B cell (primary cell): ENCODE data around the gene C1orf116. TPM values are rescaled to one million over a fixed set of nuclear protein-coding genes. Genes with fewer than 3 reads are reported as not detected.

Experiments
- ATAC-seq: fragments of 200-7000 bp; cut with Tn5 transposase; one replicate; pipeline ENCODE4 v1.10.0; 2021; ENCODE audit warnings: low read depth, mild to moderate bottlenecking, moderate number of reproducible peaks, moderate library complexity
- CTCF ChIA-PET: fragments of 350-600 bp; sonication (Branson Sonifier 250); formaldehyde crosslinking; loops from one replicate; lab custom pipeline; 2021; ENCODE audit warnings: antibody characterized with exemption, inconsistent platforms; lab: Charles Lee
- POLR2A ChIA-PET: fragments of 350-600 bp; sonication (Branson Sonifier 250); formaldehyde crosslinking; loops from one replicate; lab custom pipeline; 2021; ENCODE audit warnings: antibody characterized with exemption; lab: Charles Lee
- DNase-seq: peaks from one replicate; pipeline ENCODE4 v3.0.0; 2013
- H2AFZ ChIP-seq: 2 replicates; pipeline ENCODE4 v1.6.1; 2012; ENCODE audit warnings: mild to moderate bottlenecking, low read depth, low read length; ENCODE audit not compliant: insufficient read depth, poor library complexity, severe bottlenecking
- H3K27ac ChIP-seq, 2 donors: 1 replicate in 1 of 2; 2 replicates in 1 of 2; pipeline ENCODE4 v1.5.1; 2012 to 2013; ENCODE audit warnings: low read length in 2 of 2, mild to moderate bottlenecking in 2 of 2, moderate library complexity in 1 of 2
- H3K27me3 ChIP-seq, 4 experiments: fragments of 200-600 bp in 1 of 4; sonication (generic) in 1 of 4; replicated peaks in 1 of 4; 1 replicate in 2 of 4; 2 replicates in 2 of 4; pipeline versions ENCODE4 v1.6.1 to v1.7.0; 2013 to 2016; ENCODE audit warnings: low read length in 3 of 4, mild to moderate bottlenecking in 2 of 4, mixed read lengths in 1 of 4, moderate library complexity in 1 of 4; ENCODE audit not compliant: insufficient read depth in 4 of 4, control insufficient read depth in 3 of 4; ENCODE audit errors: control extremely low read depth in 1 of 4
- H3K36me3 ChIP-seq, 2 experiments: replicated peaks in 1 of 2; 1 replicate in 1 of 2; 2 replicates in 1 of 2; pipeline versions ENCODE4 v1.6.1 to v1.7.1; 2013; ENCODE audit warnings: low read length in 1 of 2; ENCODE audit not compliant: insufficient read depth in 2 of 2, control insufficient read depth in 1 of 2; ENCODE audit errors: control extremely low read depth in 1 of 2, extremely low read depth in 1 of 2
- H3K4me1 ChIP-seq, 2 donors: fragments of 200-600 bp in 1 of 2; sonication (generic) in 1 of 2; 1 replicate in 1 of 2; 2 replicates in 1 of 2; pipeline versions ENCODE4 v1.5.1 to v1.6.1; 2013 to 2017; ENCODE audit warnings: low read length in 2 of 2; ENCODE audit not compliant: control insufficient read depth in 2 of 2, insufficient read depth in 2 of 2
- H3K4me2 ChIP-seq: replicated peaks from 2 replicates; pipeline ENCODE3; 2012; ENCODE audit warnings: mild to moderate bottlenecking, low read depth, low read length; ENCODE audit not compliant: poor library complexity, severe bottlenecking
- H3K4me3 ChIP-seq, 5 experiments: fragments of 200-600 bp in 1 of 5; sonication (generic) in 1 of 5; 1 replicate in 3 of 5; 2 replicates in 2 of 5; pipeline versions ENCODE4 v1.5.1 to v1.7.0; 2011 to 2016; ENCODE audit warnings: low read length in 4 of 5, mild to moderate bottlenecking in 4 of 5, low read depth in 2 of 5, control low read depth in 1 of 5, moderate library complexity in 1 of 5; ENCODE audit not compliant: insufficient read depth in 1 of 5; ENCODE audit errors: control extremely low read depth in 1 of 5, extremely low read depth in 1 of 5
- H3K79me2 ChIP-seq: fragments of 200-600 bp; sonication (generic); one replicate; pipeline ENCODE4 v1.6.0; 2016; ENCODE audit warnings: low read length; ENCODE audit not compliant: control insufficient read depth, insufficient read depth
- H3K9ac ChIP-seq: fragments of 200-600 bp; sonication (generic); 2 replicates; pipeline ENCODE4 v1.6.1; 2017; ENCODE audit warnings: mild to moderate bottlenecking, low read length, moderate library complexity
- H3K9me3 ChIP-seq, 3 donors: one replicate each; pipeline versions ENCODE4 v1.6.1 to v1.7.1; 2013; ENCODE audit warnings: low read length in 2 of 3; ENCODE audit not compliant: control insufficient read depth in 2 of 3, insufficient read depth in 1 of 3; ENCODE audit errors: control extremely low read depth in 1 of 3
- H4K20me1 ChIP-seq: 2 replicates; pipeline ENCODE4 v1.6.0; 2012; ENCODE audit warnings: mild to moderate bottlenecking, low read length; ENCODE audit not compliant: insufficient read depth, control insufficient read depth, poor library complexity, severe bottlenecking
- H3K27ac Mint-ChIP-seq: one replicate; pipeline ENCODE4 v1.8.0; 2021; ENCODE audit warnings: mixed read lengths
- H3K27me3 Mint-ChIP-seq: one replicate; pipeline ENCODE4 v1.8.0; 2021; ENCODE audit warnings: mixed read lengths
- H3K4me1 Mint-ChIP-seq: one replicate; pipeline ENCODE4 v1.8.0; 2021; ENCODE audit warnings: mixed read lengths
- H3K4me3 Mint-ChIP-seq: one replicate; pipeline ENCODE4 v1.8.0; 2021; ENCODE audit warnings: mixed read lengths
- H3K9me3 Mint-ChIP-seq: one replicate; pipeline ENCODE4 v1.8.0; 2022; ENCODE audit warnings: mixed read lengths; ENCODE audit not compliant: insufficient read depth
- EZH2 ChIP-seq: IDR thresholded peaks from 2 replicates; pipeline ENCODE4 v1.6.1; 2012; ENCODE audit warnings: borderline replicate concordance, low read depth, mild to moderate bottlenecking, moderate library complexity, low read length; ENCODE audit not compliant: insufficient read depth, poor library complexity, severe bottlenecking
- WGBS: methylation state at CpG from one replicate; pipeline ENCODE4 v1.1.5; 2013; ENCODE audit warnings: missing lambda C conversion rate; ENCODE audit not compliant: insufficient coverage; 5-methylcytosine and 5-hydroxymethylcytosine counted together
- intact Hi-C: fragments of 100-400 bp; cut with micrococcal nuclease; formaldehyde crosslinking; loops from one replicate; pipeline ENCODE4 v1.10.0; 2022
- polyA plus RNA-seq: library from polyadenylated mRNA; depleted of rRNA; stranded (reverse); fragments of >200 nt; gene quantifications from 2 replicates; pipeline ENCODE4 v1.2.3, GENCODE V29; 2012
- total RNA-seq, 2 donors: library from RNA; stranded (reverse); fragments of 120-200 nt in 1 of 2; gene quantifications; 1 replicate in 1 of 2; 2 replicates in 1 of 2; pipeline versions ENCODE4 v1.2.3 to v1.2.4, GENCODE V29; 2013 to 2022
- TF ChIP-seq, protein P1 (sequence below): fragments of 200-600 bp; IDR thresholded peaks from one replicate; pipeline ENCODE4 v1.8.0; 2022; ENCODE audit warnings: antibody characterized with exemption, mild to moderate bottlenecking

Gene C1orf116
- total and polyA plus RNA-seq, 2 donors (not counting 1 experiment from before 2014, with no cell fraction given): 0.09 TPM; not detected in 1

GRCh38 chr1:207024202-207025145 is 8.1 kb downstream of the C1orf116 start:
- POLR2A ChIA-PET: no interaction called here
- peaks cover 36% of the 10 kb centered on the region for H3K27me3 Mint-ChIP-seq
- Histone ChIP-seq H3K4me1 (no peaks in the 10 kb centered on the region), H3K4me2 (no peak overlapping the region), H2AFZ (no peak overlapping the region), H3K9ac (no peak overlapping the region), H3K79me2 (no peaks in the 10 kb centered on the region), H3K27me3 (peaks cover 0 to 19% (median 9%) of the 10 kb centered on the region in 4 experiments), H3K9me3 (no peaks in the 10 kb centered on the region), H4K20me1 (no peaks in the 10 kb centered on the region), H3K36me3 (no peaks in the 10 kb centered on the region), H3K4me3 (no peak overlapping the region), H3K27ac (no peak overlapping the region)
- no peak for ATAC-seq
- H3K4me1 Mint-ChIP-seq: no peaks in the 10 kb centered on the region
- no peak overlapping the region for H3K27ac Mint-ChIP-seq
- TF ChIP-seq EZH2: no peak
- TF ChIP-seq, protein P1, sequence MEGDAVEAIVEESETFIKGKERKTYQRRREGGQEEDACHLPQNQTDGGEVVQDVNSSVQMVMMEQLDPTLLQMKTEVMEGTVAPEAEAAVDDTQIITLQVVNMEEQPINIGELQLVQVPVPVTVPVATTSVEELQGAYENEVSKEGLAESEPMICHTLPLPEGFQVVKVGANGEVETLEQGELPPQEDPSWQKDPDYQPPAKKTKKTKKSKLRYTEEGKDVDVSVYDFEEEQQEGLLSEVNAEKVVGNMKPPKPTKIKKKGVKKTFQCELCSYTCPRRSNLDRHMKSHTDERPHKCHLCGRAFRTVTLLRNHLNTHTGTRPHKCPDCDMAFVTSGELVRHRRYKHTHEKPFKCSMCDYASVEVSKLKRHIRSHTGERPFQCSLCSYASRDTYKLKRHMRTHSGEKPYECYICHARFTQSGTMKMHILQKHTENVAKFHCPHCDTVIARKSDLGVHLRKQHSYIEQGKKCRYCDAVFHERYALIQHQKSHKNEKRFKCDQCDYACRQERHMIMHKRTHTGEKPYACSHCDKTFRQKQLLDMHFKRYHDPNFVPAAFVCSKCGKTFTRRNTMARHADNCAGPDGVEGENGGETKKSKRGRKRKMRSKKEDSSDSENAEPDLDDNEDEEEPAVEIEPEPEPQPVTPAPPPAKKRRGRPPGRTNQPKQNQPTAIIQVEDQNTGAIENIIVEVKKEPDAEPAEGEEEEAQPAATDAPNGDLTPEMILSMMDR: no peak
- no peak overlapping the region for H3K4me3 Mint-ChIP-seq
- WGBS: 47% methylated on average over 6 of the region's 18 CpGs
- intact Hi-C loops: no loop called here
- no peaks in the 10 kb centered on the region for H3K9me3 Mint-ChIP-seq
- CTCF ChIA-PET: interaction anchor here (0.7 kb wide), 1 partner anchor 30 kb away, joined by 3 read pairs; no protein-coding TSS in a partner anchor
- no peak for DNase-seq

DNA sequence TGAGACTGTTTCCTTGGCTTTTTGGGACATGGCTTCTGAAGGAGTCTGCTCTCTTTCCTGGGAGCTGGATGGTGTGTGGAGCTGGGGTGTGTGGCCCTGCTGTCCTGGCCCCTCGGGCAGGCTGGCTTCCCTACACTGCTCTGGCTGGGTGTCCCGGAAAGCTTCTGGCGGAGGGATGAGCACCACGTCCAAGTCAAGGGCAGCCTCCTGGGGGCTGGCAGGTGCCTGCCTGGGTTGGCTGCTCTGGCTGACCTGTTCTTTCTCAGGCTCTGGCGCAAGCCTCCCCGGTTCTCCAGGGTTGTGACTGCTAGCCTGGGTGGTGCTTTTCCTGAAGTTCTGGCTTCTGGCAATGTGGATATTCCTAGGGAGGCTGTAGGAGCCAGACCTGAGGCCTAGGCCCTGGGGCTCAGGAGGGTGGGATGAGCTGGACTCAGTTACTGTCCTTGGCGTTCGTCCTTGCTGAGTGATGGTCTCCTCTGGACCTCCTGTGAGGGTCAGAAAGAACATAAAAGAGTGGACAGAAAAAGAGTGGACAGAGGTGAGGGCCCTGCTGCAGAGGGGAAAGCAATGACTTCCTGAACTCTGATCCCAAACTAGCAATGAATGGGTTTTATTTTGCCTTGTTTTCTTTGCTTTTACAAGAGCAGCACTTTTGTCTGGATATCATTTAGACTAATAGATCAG is 9.4 kb downstream of the C1orf116 start:
- Mint-ChIP-seq H3K9me3 (no peaks in the 10 kb centered on the region), H3K4me1 (no peaks in the 10 kb centered on the region), H3K27ac (no peak overlapping the region), H3K4me3 (no peak overlapping the region), H3K27me3 (peaks cover 32% of the 10 kb centered on the region)
- no peaks in the 10 kb centered on the region for H3K9me3 ChIP-seq
- DNase-seq (no peak), ATAC-seq (no peak)
- no peak overlapping the region for H3K9ac ChIP-seq
- H4K20me1 ChIP-seq: no peaks in the 10 kb centered on the region
- no peak overlapping the region for H3K4me3 ChIP-seq
- H3K36me3 ChIP-seq: no peaks in the 10 kb centered on the region
- H3K4me2 ChIP-seq: no peak overlapping the region
- H3K79me2 ChIP-seq: no peaks in the 10 kb centered on the region
- POLR2A ChIA-PET: no interaction called here
- TF ChIP-seq, protein P1: no peak
- TF ChIP-seq EZH2: no peak
- no peaks in the 10 kb centered on the region for H3K4me1 ChIP-seq
- WGBS: 93% methylated on average over 8 of the region's 8 CpGs
- CTCF ChIA-PET: no interaction called here
- peaks cover 0 to 15% (median 8%) of the 10 kb centered on the region in 4 experiments for H3K27me3 ChIP-seq
- no peak overlapping the region for H3K27ac ChIP-seq
- intact Hi-C loops: no loop called here
- no peak overlapping the region for H2AFZ ChIP-seq
